HepG2 (cell line): ENCODE results near the gene PRDX2. TPM values are rescaled to one million over a fixed set of nuclear protein-coding genes. Genes with fewer than 3 reads are reported as not detected.

ENCODE experiments used
- CBX1 ChIP-seq: IDR thresholded peaks from one replicate; pipeline ENCODE4 v1.6.1; 2016; ENCODE audit warnings: antibody characterized with exemption, low read depth
- ELF4 ChIP-seq: sonication (generic); formaldehyde crosslinking; IDR thresholded peaks from 2 replicates; pipeline ENCODE4 v1.5.0; 2020; ENCODE audit warnings: missing genetic modification reagents, mild to moderate bottlenecking, moderate library complexity, borderline replicate concordance
- HOXA5 ChIP-seq: sonication (generic); formaldehyde crosslinking; IDR thresholded peaks from 2 replicates; pipeline ENCODE4 v1.4.0; 2020; ENCODE audit warnings: missing genetic modification reagents
- ISL2 ChIP-seq: sonication (generic); formaldehyde crosslinking; IDR thresholded peaks from 2 replicates; pipeline ENCODE4 v1.5.0; 2020; ENCODE audit warnings: missing genetic modification reagents
- MAFK ChIP-seq, 2 experiments: IDR thresholded peaks in 1 of 2; conservative IDR thresholded peaks in 1 of 2; 2 replicates each; pipeline ENCODE4 v1.6.1; 2011; ENCODE audit warnings: improper control_type of control experiment in 2 of 2, low read length in 2 of 2
- NRL ChIP-seq: sonication (generic); formaldehyde crosslinking; IDR thresholded peaks from 2 replicates; pipeline ENCODE4 v1.5.0; 2020; ENCODE audit warnings: missing genetic modification reagents, mild to moderate bottlenecking, moderate library complexity, borderline replicate concordance
- SOX13 ChIP-seq, 3 experiments: fragments of 450-650 bp in 1 of 3; sonication (generic) in 1 of 3; formaldehyde crosslinking in 1 of 3; IDR thresholded peaks in 2 of 3; conservative IDR thresholded peaks in 1 of 3; 2 replicates each; pipeline versions ENCODE4 v1.5.0 to v1.6.1; 2016 to 2020; ENCODE audit warnings: antibody characterized with exemption in 1 of 3, mild to moderate bottlenecking in 1 of 3, missing compliant biosample characterization in 1 of 3, missing genetic modification reagents in 1 of 3, moderate library complexity in 1 of 3
- SRSF4 ChIP-seq: fragments of 200-400 bp; formaldehyde crosslinking; IDR thresholded peaks from one replicate; pipeline ENCODE4 v1.6.1; 2018; ENCODE audit warnings: mild to moderate bottlenecking, low read depth, low read length, moderate library complexity; ENCODE audit not compliant: poor library complexity, severe bottlenecking
- ZMYM3 ChIP-seq: sonication (generic); formaldehyde crosslinking; IDR thresholded peaks from 2 replicates; pipeline ENCODE4 v1.5.1; 2020; ENCODE audit warnings: mild to moderate bottlenecking, missing genetic modification reagents
- ZNF549 ChIP-seq: sonication (generic); formaldehyde crosslinking; IDR thresholded peaks from 2 replicates; pipeline ENCODE4 v1.5.0; 2020; ENCODE audit warnings: missing genetic modification reagents
- ZNF768 ChIP-seq: sonication (generic); formaldehyde crosslinking; IDR thresholded peaks from 2 replicates; pipeline ENCODE4 v1.4.0; 2020; ENCODE audit warnings: missing genetic modification reagents
- ZSCAN21 ChIP-seq: sonication (generic); formaldehyde crosslinking; IDR thresholded peaks from 2 replicates; pipeline ENCODE4 v1.8.0; 2022; ENCODE audit warnings: mild to moderate bottlenecking, missing genetic modification reagents, moderate library complexity, borderline replicate concordance
- polyA plus RNA-seq, 8 experiments: library from polyadenylated mRNA; depleted of rRNA in 3 of 8; stranded (reverse) in 7 of 8; unstranded in 1 of 8; fragments of >200 nt; fragmentation: Illumina TruSeq in 4 of 8; extraction: Trizol in 4 of 8; gene quantifications; 2 replicates each; pipeline versions ENCODE4 v1.2.1 to v1.2.3, GENCODE V29; 2011 to 2016; ENCODE audit warnings: low read depth in 4 of 8, missing spikeins in 1 of 8, mixed read lengths in 1 of 8; ENCODE audit not compliant: insufficient read depth in 1 of 8
- total RNA-seq, 5 experiments: library from RNA; depleted of rRNA; stranded (reverse); fragments of >200 nt; fragmentation: Illumina TruSeq; extraction: Trizol; gene quantifications; 2 replicates each; pipeline ENCODE4 v1.2.3, GENCODE V29; 2016; ENCODE audit warnings: low read depth in 1 of 5
- TF ChIP-seq, protein P1 (sequence below): sonication (generic); formaldehyde crosslinking; IDR thresholded peaks from 2 replicates; pipeline ENCODE4 v1.5.0; 2020; ENCODE audit warnings: mild to moderate bottlenecking, missing genetic modification reagents
- TF ChIP-seq, protein P2 (sequence below): fragments of 450-650 bp; IDR thresholded peaks from 2 replicates; pipeline ENCODE4 v1.6.1; 2016
- TF ChIP-seq, protein P3 (sequence below): IDR thresholded peaks from 2 replicates; pipeline ENCODE4 v1.6.1; 2016; ENCODE audit warnings: mild to moderate bottlenecking
- TF ChIP-seq, protein P4 (sequence below): sonication (generic); formaldehyde crosslinking; IDR thresholded peaks from 2 replicates; pipeline ENCODE4 v1.5.0; 2020; ENCODE audit warnings: missing genetic modification reagents
- TF ChIP-seq, protein P5 (sequence below): sonication (generic); formaldehyde crosslinking; IDR thresholded peaks from 2 replicates; pipeline ENCODE4 v1.5.0; 2020; ENCODE audit warnings: mild to moderate bottlenecking, missing genetic modification reagents
- TF ChIP-seq, protein P6 (sequence below): sonication (generic); formaldehyde crosslinking; IDR thresholded peaks from 2 replicates; pipeline ENCODE4 v1.5.0; 2020; ENCODE audit warnings: missing genetic modification reagents
- TF ChIP-seq, protein P7 (sequence below): IDR thresholded peaks from 2 replicates; pipeline ENCODE4 v1.6.1; 2012; ENCODE audit warnings: inconsistent platforms
- TF ChIP-seq, protein P8 (sequence below): sonication (generic); formaldehyde crosslinking; IDR thresholded peaks from 2 replicates; pipeline ENCODE4 v1.4.0; 2020; ENCODE audit warnings: mild to moderate bottlenecking, missing genetic modification reagents

PRDX2 gene
- total and polyA plus RNA-seq, 2 of the 13 experiments (the other 11 are each of a cell fraction or from before 2014, with no cell fraction given): 218 to 381 TPM

DNA sequence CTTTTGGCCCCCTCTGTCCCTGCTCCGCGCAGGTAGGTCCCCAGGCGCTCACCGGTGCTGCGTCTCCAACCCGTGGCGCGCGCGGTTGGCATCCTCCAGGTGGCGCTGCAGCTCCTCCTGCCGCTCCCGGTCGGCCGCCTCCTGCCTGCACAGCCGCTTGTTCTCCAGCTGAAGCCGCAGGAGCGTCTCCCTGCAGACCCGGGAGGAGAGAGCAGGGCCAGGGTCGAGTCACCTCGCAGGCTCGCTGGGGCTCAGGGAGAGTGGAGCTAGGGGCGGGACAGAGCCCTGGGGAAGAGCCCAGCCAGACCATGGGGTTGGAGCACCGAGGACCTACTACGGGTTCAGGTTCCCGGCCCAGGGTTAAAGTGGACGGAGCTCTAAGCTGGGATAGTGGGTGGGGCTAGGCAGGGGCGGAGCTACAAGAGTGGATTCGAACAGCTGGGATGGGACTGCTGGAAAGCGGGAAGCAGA lies 35.5 kb downstream of the PRDX2 start (continued):
- TF ChIP-seq, protein P1, sequence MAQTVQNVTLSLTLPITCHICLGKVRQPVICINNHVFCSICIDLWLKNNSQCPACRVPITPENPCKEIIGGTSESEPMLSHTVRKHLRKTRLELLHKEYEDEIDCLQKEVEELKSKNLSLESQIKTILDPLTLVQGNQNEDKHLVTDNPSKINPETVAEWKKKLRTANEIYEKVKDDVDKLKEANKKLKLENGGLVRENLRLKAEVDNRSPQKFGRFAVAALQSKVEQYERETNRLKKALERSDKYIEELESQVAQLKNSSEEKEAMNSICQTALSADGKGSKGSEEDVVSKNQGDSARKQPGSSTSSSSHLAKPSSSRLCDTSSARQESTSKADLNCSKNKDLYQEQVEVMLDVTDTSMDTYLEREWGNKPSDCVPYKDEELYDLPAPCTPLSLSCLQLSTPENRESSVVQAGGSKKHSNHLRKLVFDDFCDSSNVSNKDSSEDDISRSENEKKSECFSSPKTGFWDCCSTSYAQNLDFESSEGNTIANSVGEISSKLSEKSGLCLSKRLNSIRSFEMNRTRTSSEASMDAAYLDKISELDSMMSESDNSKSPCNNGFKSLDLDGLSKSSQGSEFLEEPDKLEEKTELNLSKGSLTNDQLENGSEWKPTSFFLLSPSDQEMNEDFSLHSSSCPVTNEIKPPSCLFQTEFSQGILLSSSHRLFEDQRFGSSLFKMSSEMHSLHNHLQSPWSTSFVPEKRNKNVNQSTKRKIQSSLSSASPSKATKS (CRISPR knock-in tag): no peak
- no peak for TF ChIP-seq ISL2
- TF ChIP-seq, protein P2, sequence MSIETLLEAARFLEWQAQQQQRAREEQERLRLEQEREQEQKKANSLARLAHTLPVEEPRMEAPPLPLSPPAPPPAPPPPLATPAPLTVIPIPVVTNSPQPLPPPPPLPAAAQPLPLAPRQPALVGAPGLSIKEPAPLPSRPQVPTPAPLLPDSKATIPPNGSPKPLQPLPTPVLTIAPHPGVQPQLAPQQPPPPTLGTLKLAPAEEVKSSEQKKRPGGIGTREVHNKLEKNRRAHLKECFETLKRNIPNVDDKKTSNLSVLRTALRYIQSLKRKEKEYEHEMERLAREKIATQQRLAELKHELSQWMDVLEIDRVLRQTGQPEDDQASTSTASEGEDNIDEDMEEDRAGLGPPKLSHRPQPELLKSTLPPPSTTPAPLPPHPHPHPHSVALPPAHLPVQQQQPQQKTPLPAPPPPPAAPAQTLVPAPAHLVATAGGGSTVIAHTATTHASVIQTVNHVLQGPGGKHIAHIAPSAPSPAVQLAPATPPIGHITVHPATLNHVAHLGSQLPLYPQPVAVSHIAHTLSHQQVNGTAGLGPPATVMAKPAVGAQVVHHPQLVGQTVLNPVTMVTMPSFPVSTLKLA: no peak
- 0 out of 2 replicates have a peak, but pooled peaks have one; percentile 33 for TF ChIP-seq NRL
- 0 out of 2 replicates have a peak, but pooled peaks have one; percentile 49 for TF ChIP-seq HOXA5 (CRISPR knock-in tag)
- TF ChIP-seq, protein P3, sequence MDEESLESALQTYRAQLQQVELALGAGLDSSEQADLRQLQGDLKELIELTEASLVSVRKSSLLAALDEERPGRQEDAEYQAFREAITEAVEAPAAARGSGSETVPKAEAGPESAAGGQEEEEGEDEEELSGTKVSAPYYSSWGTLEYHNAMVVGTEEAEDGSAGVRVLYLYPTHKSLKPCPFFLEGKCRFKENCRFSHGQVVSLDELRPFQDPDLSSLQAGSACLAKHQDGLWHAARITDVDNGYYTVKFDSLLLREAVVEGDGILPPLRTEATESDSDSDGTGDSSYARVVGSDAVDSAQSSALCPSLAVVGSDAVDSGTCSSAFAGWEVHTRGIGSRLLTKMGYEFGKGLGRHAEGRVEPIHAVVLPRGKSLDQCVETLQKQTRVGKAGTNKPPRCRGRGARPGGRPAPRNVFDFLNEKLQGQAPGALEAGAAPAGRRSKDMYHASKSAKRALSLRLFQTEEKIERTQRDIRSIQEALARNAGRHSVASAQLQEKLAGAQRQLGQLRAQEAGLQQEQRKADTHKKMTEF (CRISPR knock-in tag): peak; percentile 73
- TF ChIP-seq ZNF768 (CRISPR knock-in tag): peak; percentile 70; the same call in 1 of the 2 replicates
- no peak for TF ChIP-seq SOX13 (IDR thresholded peaks at IDR 0.05)
- TF ChIP-seq SOX13 (CRISPR knock-in tag; conservative IDR thresholded peaks at IDR 0.05 in 1 of 2, IDR thresholded peaks at IDR 0.05 in 1 of 2): no peak
- TF ChIP-seq, protein P4, sequence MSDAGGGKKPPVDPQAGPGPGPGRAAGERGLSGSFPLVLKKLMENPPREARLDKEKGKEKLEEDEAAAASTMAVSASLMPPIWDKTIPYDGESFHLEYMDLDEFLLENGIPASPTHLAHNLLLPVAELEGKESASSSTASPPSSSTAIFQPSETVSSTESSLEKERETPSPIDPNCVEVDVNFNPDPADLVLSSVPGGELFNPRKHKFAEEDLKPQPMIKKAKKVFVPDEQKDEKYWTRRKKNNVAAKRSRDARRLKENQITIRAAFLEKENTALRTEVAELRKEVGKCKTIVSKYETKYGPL (CRISPR knock-in tag): no peak
- TF ChIP-seq, protein P5, sequence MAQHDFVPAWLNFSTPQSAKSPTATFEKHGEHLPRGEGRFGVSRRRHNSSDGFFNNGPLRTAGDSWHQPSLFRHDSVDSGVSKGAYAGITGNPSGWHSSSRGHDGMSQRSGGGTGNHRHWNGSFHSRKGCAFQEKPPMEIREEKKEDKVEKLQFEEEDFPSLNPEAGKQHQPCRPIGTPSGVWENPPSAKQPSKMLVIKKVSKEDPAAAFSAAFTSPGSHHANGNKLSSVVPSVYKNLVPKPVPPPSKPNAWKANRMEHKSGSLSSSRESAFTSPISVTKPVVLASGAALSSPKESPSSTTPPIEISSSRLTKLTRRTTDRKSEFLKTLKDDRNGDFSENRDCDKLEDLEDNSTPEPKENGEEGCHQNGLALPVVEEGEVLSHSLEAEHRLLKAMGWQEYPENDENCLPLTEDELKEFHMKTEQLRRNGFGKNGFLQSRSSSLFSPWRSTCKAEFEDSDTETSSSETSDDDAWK (CRISPR knock-in tag): no peak
- TF ChIP-seq, protein P6, sequence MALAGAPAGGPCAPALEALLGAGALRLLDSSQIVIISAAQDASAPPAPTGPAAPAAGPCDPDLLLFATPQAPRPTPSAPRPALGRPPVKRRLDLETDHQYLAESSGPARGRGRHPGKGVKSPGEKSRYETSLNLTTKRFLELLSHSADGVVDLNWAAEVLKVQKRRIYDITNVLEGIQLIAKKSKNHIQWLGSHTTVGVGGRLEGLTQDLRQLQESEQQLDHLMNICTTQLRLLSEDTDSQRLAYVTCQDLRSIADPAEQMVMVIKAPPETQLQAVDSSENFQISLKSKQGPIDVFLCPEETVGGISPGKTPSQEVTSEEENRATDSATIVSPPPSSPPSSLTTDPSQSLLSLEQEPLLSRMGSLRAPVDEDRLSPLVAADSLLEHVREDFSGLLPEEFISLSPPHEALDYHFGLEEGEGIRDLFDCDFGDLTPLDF: no peak
- TF ChIP-seq CBX1: no peak
- no peak for TF ChIP-seq SRSF4
- TF ChIP-seq ZNF549 (CRISPR knock-in tag): no peak
- TF ChIP-seq, protein P7, sequence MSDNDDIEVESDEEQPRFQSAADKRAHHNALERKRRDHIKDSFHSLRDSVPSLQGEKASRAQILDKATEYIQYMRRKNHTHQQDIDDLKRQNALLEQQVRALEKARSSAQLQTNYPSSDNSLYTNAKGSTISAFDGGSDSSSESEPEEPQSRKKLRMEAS: peak; percentile 35; the same call in 1 of the 2 replicates
- TF ChIP-seq MAFK (conservative IDR thresholded peaks at IDR 0.05 in 1 of 2, IDR thresholded peaks at IDR 0.05 in 1 of 2; ENCODE audit: low read length in 2 of 2): no peak
- peak; percentile 40; the same call in 1 of the 2 replicates for TF ChIP-seq ZSCAN21 (CRISPR knock-in tag)
- TF ChIP-seq ZMYM3: no peak
- TF ChIP-seq, protein P8, sequence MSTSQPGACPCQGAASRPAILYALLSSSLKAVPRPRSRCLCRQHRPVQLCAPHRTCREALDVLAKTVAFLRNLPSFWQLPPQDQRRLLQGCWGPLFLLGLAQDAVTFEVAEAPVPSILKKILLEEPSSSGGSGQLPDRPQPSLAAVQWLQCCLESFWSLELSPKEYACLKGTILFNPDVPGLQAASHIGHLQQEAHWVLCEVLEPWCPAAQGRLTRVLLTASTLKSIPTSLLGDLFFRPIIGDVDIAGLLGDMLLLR (CRISPR knock-in tag): peak; percentile 73; the same call in 1 of the 2 replicates
- no peak for TF ChIP-seq ELF4 (CRISPR knock-in tag)
